Stimulated activated effector memory CD8-positive, alpha-beta T cell treated with anti-CD3 and anti-CD28 coated beads, Interleukin-12 subunit alpha, Interleukin-12 subunit beta, amount 100 ng/mL, for 72 hours (primary cell): Measurements from ENCODE around the gene KANK3.
"Not testable (repeated sequence)": the region's sequence is repeated elsewhere in the genome, so short reads cannot be mapped to it uniquely, and the experiment has no call there.

Experiments used
- ATAC-seq: fragments of 150-1000 bp; cut with Tn5 transposase; 2 replicates; pipeline ENCODE4 v1.10.0; 2021
- DNase-seq, 2 donors: peaks; one replicate each; pipeline ENCODE4 v3.0.0; 2021 to 2022; ENCODE audit warnings: low spot score in 2 of 2
- H3K27ac Mint-ChIP-seq: one replicate; pipeline ENCODE4 v1.8.0; 2022; ENCODE audit warnings: mild to moderate bottlenecking, mixed read lengths
- H3K36me3 Mint-ChIP-seq: one replicate; pipeline ENCODE4 v1.8.0; 2022; ENCODE audit warnings: mild to moderate bottlenecking, mixed read lengths
- H3K4me1 Mint-ChIP-seq: one replicate; pipeline ENCODE4 v1.8.0; 2022; ENCODE audit warnings: mixed read lengths
- H3K4me3 Mint-ChIP-seq: one replicate; pipeline ENCODE4 v1.8.0; 2022; ENCODE audit warnings: mild to moderate bottlenecking, mixed read lengths
- H3K9me3 Mint-ChIP-seq: one replicate; pipeline ENCODE4 v1.8.0; 2022; ENCODE audit warnings: mixed read lengths

KANK3 gene

DNA sequence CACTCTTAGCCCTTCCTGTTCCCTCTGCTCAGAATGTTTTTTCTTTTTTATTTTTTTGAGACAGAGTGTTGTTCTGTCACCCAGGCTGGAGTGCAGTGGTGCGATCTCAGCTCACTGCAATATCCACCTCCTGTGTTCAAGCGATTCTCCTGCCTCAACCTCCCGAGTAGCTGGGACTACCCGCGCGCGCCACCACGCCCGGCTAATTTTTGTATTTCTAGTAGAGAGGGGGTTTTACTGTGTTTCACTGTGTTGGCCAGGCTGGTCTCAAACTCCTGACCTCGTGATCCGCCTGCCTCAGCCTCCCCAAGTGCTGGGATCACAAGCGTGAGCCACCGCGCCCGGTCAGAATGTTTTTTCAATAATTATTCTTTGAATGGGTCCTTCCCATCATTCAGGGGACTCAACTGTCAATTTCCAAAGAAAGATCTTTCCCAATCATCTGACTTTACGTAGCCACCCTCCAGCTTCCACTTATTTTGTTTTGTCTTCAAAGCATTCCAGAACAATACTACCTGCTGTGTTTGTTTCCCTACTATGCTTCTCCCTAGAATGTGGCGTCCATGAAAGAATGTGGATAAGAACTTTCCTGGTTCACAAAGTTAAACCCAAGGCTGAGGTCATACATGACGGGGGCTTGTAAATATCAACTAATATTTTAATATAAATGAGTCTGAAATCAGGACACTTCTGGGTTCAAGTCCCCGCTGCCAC is 23.1 kb downstream of the KANK3 start:
- DNase-seq (no peak), ATAC-seq (no peak)
- Mint-ChIP-seq H3K9me3 (no peaks in the 10 kb centered on the region), H3K4me3 (peak overlapping the region; percentile 97), H3K4me1 (peaks cover 18% of the 10 kb centered on the region), H3K27ac (peak overlapping the region; percentile 98), H3K36me3 (peaks cover 74% of the 10 kb centered on the region)

DNA sequence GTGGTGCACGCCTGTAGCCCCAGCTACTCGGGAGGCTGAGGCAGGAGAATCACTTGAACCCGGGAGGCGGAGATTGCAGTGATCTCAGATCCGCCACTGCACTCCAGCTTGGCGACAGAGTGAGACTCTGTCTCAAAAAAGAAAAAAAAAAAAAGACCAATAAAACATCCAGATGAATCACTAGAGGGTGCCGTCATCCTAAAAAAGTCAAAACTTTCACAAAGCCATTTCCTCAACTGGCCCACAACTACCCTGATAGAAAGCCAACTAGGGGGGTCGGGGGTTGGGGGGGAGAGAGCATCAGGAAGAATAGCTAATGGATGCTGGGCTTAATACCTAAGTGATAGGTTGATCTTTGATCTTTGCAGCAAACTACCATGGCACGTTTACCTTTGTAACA is 24.2 kb downstream of the KANK3 start:
- not testable (repeated sequence) for DNase-seq, H3K9me3 Mint-ChIP-seq, H3K4me3 Mint-ChIP-seq, ATAC-seq, H3K27ac Mint-ChIP-seq
- Mint-ChIP-seq H3K4me1 (peaks cover 18% of the 10 kb centered on the region), H3K36me3 (peaks cover 79% of the 10 kb centered on the region)

DNA sequence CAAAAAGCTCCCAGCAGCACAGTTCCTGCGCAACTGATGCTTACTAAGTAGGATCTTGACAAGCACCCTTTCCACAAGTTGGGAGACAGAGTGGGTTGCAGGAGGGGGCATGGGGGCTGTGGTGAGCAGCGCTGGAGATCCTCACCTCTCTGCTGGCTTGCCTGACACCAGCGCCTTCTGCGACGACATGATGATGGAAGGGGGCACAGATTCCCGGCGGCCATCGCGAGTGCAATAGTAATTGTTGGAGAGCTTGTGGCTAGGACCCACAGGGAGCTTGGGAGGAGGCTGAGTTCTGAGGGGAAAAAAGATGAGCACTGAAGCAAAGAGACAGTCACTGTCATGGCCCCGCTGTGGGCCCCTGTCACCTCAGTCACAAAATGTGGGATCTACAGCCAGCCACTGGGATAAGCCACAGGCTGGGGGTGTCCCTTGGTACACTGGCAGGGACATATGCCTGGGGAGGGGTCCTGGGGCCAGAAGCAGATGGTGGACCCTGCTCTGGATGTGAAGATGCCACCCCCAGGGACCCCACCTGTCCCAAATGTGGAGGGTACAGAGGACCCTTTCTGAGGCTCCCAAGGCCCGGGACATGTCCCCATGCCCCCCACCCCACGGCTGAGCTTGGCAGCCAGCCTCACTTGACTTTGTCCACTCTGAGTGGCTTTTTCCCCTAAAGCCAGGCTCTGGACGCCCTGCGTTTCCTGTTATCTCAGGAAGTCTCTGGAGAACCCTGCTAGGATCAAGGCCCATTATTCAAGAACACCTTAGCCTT is 26.5 kb downstream of the KANK3 start:
- Mint-ChIP-seq H3K4me1 (peaks cover 18% of the 10 kb centered on the region), H3K27ac (peak overlapping the region; percentile 72), H3K4me3 (no peak overlapping the region), H3K36me3 (peaks cover 70% of the 10 kb centered on the region), H3K9me3 (no peaks in the 10 kb centered on the region)
- no peak for ATAC-seq
- DNase-seq = no peak

DNA sequence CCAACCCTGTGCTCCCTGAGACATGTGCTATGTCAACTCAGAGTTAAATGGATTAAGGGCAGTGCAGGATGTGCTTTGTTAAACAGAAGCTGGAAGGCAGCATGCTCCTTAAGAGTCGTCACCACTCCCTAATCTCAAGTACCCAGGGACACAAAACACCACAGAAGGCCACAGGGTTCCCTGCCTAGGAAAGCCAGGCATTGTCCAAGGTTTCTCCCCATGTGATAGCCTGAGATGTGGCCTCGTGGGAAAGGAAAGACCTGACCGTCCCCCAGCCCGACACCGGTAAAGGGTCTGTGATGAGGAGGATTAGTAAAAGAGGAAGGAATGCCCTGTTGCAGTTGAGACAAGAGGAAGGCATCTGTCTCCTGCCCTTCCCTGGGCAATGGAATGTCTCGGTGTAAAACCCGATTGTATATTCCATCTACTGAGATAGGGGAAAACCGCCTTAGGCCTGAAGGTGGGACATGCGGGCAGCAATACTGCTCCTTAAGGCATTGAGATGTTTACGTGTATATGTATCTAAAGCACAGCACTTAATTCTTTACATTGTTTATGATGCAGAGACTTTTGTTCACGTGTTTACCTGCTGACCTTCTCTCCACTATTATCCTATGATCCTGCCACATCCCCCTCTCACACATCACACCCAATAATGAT is 28.0 kb downstream of the KANK3 start:
- H3K4me1 Mint-ChIP-seq = not testable (repeated sequence)

DNA sequence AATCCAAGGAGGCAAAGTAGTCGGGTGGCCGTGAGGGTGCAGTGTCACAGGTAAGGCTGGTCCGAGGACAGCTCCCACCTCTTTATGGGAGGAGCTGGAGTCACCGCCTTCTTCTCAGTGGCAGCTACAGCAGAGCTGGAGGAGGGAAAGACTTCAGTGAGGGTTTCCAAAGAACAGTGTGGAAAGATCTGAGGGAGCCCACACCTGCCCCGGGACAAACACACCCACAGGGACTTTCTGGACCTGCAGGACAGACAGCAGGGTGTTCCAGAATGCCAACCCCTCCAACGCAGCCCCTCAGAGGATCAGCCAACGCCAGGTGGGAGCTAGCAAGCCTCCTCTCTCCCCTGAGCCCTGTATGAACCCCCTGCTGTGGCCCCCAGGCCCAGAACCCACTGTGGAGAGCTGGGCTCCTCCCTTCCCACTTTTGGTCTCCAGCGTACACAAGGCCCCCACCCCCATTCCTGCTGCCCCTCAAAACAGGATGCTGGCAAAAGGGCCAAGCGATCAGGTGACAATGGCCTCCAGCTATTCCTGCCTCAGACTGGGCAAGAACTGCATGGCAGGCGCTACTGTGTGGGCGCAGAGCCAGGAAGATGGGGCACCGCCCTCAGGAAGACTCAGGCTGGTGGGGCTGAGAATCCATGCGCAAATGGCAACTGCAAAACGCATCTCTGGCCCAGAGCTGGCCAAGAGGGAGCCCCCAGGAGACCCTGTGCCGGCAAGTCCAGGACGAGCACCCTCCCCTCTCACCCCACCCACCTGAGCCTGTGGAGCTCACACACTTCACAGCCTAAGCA is 31.4 kb downstream of the KANK3 start:
- Mint-ChIP-seq H3K36me3 (peaks cover 69% of the 10 kb centered on the region), H3K4me1 (peaks cover 27% of the 10 kb centered on the region), H3K9me3 (no peaks in the 10 kb centered on the region), H3K27ac (no peak overlapping the region), H3K4me3 (no peak overlapping the region)
- DNase-seq = no peak
- no peak for ATAC-seq

More for the DNA sequence above, 28.0 kb downstream of the KANK3 start:
- H3K4me3 Mint-ChIP-seq, ATAC-seq, H3K27ac Mint-ChIP-seq, DNase-seq, H3K9me3 Mint-ChIP-seq: not testable (repeated sequence)
- peaks cover 68% of the 10 kb centered on the region for H3K36me3 Mint-ChIP-seq

DNA sequence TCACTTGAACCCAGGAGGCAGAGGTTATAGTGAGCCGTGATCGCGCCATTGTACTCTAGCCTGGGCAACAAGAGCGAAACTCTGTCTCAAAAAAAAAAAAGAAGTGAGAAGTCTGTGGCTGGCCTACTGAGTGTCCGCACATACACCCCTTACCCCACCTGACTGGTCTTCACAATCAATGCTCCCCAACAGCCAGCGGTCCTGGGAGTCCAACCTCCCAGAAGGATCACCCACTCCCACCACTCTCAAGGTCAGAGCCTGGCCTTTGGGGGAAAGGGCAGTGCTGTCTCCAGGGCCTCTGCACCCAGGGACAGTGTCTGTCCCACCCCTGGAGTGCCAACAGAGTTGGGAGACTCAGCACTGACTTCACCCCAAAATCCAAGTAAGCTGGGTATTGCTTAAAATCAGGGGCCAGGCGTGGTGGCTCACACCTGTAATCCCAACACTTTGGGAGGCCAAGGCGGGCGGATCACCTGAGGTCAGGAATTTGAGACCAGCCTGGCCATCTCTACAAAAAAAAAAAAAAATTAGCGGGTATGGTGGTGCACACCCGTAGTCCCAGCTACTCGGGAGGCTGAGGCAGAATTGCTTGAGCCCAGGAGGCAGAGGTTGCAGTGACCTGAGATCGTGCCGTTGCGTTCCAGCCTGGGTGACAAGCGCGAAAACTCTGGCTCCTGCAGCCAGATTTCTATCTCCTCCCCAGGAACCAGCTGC is 32.6 kb downstream of the KANK3 start:
- no peaks in the 10 kb centered on the region for H3K9me3 Mint-ChIP-seq
- no peak overlapping the region for H3K4me3 Mint-ChIP-seq
- peaks cover 65% of the 10 kb centered on the region for H3K36me3 Mint-ChIP-seq
- peaks cover 37% of the 10 kb centered on the region for H3K4me1 Mint-ChIP-seq
- H3K27ac Mint-ChIP-seq = peak overlapping the region; percentile 32
- DNase-seq (no peak), ATAC-seq (no peak)

DNA sequence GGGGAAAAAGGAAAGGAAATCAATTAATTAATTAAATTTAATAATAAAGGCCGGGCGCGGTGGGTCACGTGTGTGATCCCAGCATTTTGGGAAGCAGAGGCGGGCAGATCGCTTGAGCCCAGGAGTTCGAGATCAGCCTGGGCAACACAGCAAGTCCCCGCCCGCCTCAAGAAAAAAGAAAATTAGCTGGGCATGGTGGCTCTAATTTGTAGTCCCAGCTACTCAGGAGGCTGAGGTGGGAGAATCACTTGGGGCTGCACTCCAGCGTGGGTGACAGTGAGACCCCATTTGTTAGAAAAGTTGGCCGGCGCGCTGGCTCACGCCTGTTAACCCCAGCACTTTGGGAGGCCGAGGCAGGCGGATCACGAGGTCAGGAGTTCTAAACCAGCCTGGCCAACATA is 34.2 kb downstream of the KANK3 start:
- peaks cover 69% of the 10 kb centered on the region for H3K36me3 Mint-ChIP-seq
- DNase-seq (peak in 1 of 2 donors; percentile 1), ATAC-seq (no peak)
- H3K27ac Mint-ChIP-seq = peak overlapping the region; percentile 46
- H3K9me3 Mint-ChIP-seq = no peaks in the 10 kb centered on the region
- H3K4me1 Mint-ChIP-seq = peaks cover 45% of the 10 kb centered on the region
- peak overlapping the region; percentile 91 for H3K4me3 Mint-ChIP-seq

DNA sequence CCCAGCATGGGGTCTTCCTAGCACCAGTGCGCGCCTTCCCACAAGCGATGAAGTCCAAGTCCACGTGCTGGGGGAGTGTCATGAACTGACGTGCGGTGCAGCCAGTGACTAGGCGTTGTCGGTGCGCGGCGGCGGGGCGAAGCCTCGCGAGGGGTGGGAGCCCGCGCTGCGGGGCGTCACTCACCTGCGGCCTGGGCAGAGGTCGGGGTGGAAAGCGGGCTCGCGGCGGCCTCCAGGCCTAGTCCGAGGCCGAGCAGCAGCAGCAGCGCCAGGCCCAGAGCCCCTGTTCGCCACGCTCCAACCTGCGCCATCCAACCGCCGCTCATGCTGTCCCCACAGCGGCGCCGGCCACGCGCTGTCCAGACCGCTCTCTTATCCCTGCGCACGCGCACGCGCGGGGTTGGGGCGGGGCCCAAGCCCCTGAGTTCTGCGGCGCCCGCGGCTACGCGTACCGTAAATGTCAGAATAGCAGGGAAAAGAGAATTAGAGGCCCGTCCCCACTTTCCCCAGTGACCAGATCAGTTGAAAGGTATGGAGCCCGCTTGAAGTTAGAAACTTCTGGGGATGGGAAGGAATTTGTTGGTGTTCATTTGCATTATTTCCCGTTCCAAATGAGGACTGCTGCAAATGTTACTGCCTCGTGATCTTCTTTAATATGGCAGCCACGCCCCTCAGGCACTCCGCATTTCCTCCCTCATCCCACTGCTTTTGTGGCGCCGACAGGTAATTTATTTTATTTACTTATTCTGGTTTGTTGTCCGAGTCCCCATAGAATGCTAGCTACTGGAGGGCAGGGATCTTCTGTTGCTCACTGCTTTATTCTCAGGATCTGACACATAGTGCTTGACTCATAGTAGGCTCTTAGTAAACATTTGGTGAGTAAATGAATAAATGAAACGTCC is 34.8 kb downstream of the KANK3 start, which contains the start of gene CD320:
CD320 (minus strand) TSS at position 394 of the 902 bp plus-strand sequence; CDS start at position 326, 68 bp downstream.
- H3K9me3 Mint-ChIP-seq = no peaks in the 10 kb centered on the region
- ATAC-seq = peak; percentile 92
- peak; percentile 77 to 95 for DNase-seq
- H3K4me3 Mint-ChIP-seq = peak within 1 kb of the TSS; percentile 91
- peaks cover 45% of the 10 kb centered on the region for H3K4me1 Mint-ChIP-seq
- H3K36me3 Mint-ChIP-seq = peaks cover 67% of the 10 kb centered on the region
- H3K27ac Mint-ChIP-seq = peak within 1 kb of the TSS; percentile 46

DNA sequence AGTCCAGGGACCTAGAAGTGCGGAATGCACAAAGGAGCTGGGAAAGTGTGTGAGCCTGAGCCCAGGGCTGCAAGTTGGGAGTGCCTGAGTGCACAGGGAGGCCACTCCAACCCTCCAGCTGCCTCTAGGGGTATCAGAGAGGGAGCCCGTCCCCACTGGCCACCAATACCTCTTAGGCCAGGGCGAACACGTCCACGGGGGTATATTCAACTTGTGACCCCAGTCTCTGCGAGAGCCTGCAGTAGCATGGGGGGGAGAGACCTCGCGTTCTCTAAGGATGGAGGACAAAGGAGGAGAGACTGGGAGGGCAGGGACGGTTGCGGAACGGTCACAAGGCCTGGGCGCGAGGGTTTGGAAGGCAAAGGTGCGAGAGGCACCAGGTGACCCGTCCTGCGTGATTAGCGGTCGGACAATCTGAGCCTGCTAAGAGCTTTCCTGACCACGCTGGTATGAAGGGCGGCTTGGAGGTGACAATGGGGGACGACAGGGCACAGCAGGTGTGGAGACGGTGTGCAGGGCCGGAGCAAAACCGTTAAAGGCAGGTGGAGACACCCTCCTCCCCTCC is 35.6 kb downstream of the KANK3 start:
- peak overlapping the region; percentile 46 for H3K27ac Mint-ChIP-seq
- H3K4me1 Mint-ChIP-seq = peaks cover 45% of the 10 kb centered on the region
- ATAC-seq = no peak

DNA sequence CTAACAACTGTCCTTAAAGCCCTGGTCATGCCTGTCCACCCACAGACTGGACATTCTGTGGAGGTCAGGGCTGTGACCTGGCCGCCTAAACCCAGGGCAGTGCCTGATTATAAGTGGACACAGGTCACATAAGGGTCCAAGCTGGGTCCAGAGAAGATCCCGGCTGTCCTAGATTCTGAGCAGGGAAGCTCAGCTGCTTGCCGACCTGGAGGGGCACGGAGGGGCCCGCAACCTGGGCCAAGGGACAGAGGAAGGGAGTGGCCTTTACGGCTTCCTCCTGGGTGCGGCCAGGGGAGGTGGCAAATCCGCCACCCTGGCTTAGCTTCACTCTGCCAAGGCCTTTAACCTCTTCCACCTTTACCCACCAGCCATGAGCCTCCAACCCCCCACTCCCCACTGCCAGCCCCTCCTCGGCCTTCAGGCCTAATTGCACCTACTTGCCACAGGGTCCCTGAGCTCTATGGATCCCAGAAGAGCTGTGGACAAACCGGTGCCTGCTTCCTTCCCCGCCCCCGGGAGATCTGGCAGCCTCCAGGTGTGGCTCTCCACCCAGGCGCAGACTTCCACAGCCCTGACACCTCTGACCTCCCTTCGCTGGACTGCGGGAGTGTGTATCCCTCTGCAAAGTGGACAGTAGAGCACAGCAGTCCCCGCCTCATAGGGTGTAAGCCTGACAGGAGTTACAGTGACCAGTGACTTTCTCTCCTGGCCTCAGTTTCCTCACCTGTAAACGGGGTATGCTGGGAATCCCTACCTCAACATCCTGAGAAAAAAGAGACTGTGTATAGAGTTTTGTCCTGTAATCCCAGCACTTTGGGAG is 36.6 kb downstream of the KANK3 start:
- Mint-ChIP-seq H3K27ac (peak overlapping the region; percentile 46), H3K4me3 (peak overlapping the region; percentile 91), H3K4me1 (peaks cover 45% of the 10 kb centered on the region), H3K9me3 (no peaks in the 10 kb centered on the region), H3K36me3 (peaks cover 73% of the 10 kb centered on the region)
- ATAC-seq = no peak
- no peak for DNase-seq

More for the DNA sequence above, 35.6 kb downstream of the KANK3 start:
- Mint-ChIP-seq H3K4me3 (peak overlapping the region; percentile 91), H3K9me3 (no peaks in the 10 kb centered on the region), H3K36me3 (peaks cover 67% of the 10 kb centered on the region)
- DNase-seq = peak in 1 of 2 donors; percentile 58

DNA sequence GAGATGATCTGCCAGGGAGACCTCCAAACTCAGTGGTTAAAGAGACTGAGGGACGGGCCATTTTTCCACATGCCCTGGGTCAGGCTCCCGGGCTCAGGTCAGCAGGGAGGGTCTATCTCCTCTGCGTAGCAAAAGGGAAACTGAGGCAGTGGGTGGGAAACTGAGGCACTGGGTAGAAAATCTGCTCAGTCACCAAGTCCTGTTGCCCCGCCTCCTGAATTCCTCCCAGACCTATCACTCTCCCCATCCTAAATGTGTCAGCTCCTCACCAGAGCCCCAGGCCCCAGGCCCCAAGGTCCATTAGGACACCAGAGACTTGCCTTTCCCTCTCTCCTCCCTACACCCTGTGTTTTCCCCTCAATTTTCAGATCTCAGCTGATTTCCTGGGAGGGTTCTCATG is 37.3 kb downstream of the KANK3 start:
- no peaks in the 10 kb centered on the region for H3K9me3 Mint-ChIP-seq
- H3K27ac Mint-ChIP-seq = peak overlapping the region; percentile 46
- DNase-seq (no peak), ATAC-seq (no peak)
- peak overlapping the region; percentile 91 for H3K4me3 Mint-ChIP-seq
- peaks cover 72% of the 10 kb centered on the region for H3K36me3 Mint-ChIP-seq
- H3K4me1 Mint-ChIP-seq = peaks cover 45% of the 10 kb centered on the region

DNA sequence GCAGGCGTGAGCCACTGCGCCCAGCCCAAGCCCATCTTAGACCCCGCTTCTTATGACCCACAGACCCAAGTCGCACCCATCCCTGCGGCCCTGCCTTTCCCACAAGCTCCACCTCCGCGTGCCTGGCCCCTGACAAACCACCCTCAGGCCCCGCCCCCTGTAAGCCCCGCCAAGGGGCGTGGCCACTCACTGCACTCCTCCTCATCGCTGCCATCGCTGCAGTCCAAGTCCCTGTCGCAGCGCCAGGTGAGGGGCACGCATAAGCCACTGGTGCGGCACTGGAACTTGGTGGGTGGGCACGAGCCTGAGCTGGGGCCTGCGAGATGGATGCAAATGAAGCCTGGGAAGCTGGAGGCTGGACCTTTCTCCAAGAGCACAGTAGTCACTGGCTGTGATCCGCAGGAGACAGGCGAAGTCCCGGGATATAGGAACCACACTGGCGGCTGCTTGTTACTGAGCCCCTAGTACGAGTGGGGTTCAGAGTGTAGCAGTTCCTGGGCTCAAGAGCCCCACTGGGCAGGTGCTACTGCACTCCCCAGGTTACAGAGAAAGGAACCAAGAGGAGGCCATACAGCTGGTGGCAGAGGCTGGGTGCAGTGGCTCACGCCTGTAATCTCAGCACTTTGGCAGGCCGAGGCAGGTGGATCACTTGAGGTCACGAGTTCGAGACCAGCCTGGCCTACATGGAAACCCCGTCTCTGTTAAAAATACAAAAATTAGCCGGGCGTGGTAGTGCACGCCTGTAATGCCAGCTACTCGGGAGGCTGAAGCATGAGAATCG is 38.0 kb downstream of the KANK3 start:
- Mint-ChIP-seq H3K27ac (peak overlapping the region; percentile 91), H3K9me3 (no peaks in the 10 kb centered on the region), H3K4me3 (no peak overlapping the region), H3K36me3 (peaks cover 64% of the 10 kb centered on the region), H3K4me1 (peaks cover 45% of the 10 kb centered on the region)
- no peak for ATAC-seq
- no peak for DNase-seq
